GM03348 (cell line): Measurements from ENCODE around the gene PRKCE.

Source experiments
- DNase-seq: peaks from one replicate; pipeline ENCODE4 v3.0.0; 2012; ENCODE audit warnings: low spot score

PRKCE gene

GRCh38 chr2:45755585-45756335 is 104.3 kb downstream of the PRKCE start:
- DNase-seq, result peak; percentile 86

DNA sequence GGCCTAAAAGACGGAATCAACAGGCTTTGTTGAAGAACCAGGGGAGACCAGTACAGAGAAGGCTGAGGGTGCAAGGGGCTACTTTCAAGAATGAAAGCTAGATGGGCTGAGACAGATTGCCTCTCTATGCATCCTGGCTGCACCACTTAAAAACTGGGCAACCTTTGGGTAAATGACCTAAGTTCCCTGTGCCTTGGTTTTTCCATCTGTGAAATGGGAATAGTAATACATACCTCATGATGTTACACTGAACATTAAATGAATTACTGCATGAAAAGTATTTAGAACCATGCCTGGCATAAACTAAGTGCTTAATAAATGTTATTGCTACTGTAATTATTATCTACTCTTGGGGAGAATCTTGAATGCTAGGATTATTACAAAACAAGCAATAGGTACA is 106.5 kb downstream of the PRKCE start:
- DNase-seq, result no peak

DNA sequence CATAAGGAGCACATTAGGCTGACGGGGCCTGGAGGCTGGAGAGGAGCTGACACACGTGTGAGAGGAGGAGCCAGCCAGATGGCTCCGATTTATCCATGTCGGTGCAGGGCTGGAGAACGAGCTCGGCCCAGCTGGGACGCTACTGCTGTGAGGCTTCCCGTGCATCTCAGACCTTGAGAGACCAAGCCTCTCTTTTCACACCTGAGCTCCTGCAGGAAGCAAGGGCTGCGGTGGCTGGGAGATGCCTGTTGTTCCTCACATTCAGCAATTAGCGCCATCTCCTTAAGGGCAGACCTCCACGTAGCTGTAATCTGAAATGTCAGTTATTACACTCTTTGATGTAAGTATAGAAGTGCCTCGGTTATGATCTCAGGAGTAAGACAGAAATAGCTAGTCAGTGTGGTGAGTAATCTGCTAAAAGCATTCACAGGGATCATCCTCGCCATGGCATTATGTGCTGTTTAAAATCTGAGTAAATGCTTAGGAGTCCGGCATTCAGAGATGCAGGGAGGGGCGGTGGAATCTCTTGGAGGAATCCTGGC is 107.9 kb downstream of the PRKCE start:
- DNase-seq, result peak; percentile 57

DNA sequence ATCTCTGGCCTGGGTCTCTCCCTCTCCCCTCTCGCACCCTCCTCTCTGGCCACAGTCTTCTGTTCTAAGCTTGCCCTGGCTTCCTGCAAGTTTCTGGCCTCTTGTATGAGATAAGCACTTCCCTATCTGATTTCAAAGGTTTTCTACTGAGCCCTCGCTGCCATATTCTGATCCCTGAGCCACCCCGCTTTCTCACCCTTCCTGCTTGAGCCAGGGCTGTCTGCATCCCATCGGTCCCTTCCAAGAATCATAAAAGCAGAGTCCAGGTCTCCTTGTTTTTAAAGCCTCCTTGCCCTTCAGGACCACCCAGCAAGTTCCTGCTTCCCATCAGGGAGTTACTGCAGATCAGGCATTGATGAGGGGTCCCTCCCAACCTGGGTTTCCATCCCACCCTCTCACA is 110.2 kb downstream of the PRKCE start:
- DNase-seq, result no peak

DNA sequence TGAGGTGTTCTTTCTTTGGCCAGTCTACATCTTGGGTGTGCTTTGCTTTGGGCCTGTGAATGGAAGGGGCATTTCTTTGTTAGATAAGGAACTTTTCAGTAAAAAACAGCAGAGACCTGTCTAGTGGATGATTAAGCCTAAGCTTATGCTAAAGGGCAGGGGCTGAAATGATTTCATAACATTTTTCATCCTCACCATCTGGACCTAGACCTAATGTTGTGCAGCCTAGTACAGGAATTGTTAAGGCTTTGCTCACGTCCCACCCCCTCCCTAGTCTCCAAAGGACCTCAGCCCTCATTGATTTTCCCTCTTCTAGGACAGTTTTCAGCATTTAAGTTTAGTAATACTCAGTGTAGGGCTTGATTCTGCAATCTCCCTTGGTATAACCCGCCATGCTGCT is 111.8 kb downstream of the PRKCE start:
- no peak for DNase-seq

DNA sequence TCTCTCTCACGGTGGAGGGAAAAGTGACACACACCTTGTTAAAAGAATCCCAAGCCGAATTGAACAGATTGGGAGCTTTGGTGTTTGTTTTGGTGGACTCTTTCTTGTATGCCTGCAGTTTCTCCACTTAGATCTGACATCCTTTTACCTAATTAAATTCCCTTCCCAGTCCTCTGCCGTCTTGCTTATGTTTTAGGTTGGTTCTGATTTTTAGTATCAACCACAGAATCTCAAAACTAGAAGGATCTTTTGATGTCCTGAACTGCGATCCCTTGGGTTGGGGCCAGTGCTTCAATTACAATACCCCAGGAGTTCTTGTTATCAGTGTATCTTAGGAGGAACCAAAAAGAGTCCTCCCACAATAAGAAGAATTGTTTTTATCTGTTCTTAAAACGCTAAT is 112.3 kb downstream of the PRKCE start:
- no peak for DNase-seq

DNA sequence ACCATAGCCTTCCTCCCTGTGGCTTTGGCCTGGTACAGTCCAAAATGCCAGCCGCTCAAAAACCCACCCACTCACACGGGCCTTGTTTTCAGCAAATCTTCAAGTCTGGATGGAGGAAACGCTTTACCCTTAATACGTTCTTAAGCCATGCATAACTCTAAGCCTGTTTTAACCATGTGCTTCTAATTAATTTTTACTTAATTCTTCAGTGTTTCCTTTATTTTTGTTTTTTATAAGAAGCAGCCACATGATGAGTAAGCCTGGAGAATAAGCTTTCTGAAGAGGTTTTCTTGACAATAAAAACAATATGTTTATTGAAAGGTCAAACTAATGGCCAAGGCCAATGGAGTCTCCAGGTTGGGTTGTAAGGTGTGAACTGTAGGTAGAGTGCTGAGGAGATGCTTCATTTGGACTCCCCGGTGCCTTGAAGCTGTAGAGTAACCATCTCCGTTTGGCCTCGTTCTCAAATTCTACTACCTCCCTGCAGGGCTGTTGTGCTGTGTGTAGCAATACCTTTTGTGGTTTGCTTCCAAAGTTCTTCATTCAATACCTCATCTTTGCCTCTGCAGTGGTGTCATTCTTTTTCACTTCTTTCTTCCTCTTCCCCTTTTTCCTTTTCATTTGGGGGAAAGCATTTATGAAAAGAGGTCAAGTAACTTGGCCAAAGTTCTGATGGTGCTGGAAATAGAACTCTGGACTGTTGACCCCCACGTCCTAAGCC is 113.7 kb downstream of the PRKCE start:
- no peak for DNase-seq

DNA sequence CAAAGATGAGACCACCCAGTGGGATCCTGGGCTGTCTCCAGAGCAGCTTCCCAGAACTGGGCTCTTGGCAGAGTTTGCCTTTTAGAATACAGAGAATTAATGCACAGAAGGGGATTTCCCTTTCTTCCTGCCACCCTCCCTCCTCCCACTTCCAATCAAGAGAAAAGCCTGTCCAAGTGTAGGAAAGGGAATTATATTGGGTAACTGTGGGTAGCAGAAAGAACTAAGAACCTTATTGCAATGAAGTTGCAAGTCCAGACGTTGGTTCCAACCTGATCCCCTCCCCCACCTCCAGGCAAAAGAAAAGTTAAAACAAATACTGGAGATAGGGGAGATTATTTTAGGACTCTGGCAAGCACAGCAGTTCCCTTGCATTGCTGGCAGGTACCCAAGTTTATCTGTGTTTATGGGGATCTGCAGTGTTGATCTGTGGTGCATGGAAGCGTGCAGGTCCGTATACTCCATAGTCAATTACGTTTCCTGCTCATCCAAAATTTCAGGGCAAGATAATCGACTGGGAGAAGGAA is 114.3 kb downstream of the PRKCE start:
- DNase-seq, result no peak

GRCh38 chr2:45768208-45768607 is 116.7 kb downstream of the PRKCE start:
- DNase-seq, result no peak

DNA sequence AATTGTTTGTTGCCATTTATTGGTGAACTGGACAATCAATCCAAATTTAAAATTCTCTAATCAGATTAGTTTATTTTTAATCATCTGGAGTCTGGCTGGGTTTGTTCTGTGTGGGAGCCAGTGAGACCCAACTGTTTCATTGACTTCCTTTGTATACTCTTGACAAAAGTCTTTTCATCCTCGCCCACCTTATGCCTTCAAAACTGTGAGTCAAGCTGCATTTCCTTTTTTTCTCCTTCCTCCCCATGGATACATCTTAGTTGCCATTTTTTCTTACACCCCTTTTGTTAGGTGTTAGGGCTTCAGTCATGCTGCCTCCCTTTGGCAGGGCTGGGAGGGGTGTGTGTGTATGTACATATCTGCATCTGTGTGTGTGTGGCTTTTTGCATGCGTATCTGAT is 117.6 kb downstream of the PRKCE start:
- no peak for DNase-seq

DNA sequence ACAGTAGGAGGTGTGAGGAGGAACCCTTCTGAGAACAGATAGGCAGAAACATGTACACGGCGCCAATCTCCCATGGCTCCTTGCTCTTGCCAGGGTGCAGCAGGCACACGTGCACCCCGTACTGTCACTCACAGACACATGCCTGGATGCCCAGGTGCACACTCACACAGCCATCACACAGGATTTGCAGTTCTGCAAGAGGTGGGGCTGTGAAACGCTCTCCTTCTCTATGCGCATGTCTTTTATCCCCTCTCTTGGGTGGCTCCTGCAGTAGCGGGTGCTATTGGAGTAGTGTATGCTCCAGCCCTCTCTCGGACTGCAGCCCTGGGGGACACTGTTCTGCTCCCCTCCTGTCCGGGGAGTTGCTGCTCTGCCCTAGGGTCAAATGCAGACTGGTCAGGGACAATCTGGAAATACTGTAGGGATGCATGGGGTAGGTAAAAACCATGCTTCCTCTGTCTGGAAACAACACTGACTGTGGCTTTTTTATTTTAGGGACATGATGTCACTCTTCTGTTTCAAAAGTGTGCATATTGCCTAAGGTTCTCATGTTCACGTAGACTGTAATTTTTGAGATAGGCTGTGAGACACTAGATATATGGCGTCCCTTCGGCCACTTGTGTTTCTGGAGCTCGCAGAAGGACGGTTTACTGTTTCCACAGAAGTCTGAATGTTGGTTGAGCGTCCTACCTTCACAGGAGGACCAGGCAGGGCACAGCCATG is 118.5 kb downstream of the PRKCE start:
- DNase-seq, result no peak

GRCh38 chr2:45770811-45771210 is 119.3 kb downstream of the PRKCE start:
- no peak for DNase-seq

- peak; percentile 38 for DNase-seq
These were observed 119.8 kb downstream of the PRKCE start for GRCh38 chr2:45771261-45771660.

- DNase-seq, result no peak
These were observed 120.6 kb downstream of the PRKCE start for GRCh38 chr2:45772038-45772437.

DNA sequence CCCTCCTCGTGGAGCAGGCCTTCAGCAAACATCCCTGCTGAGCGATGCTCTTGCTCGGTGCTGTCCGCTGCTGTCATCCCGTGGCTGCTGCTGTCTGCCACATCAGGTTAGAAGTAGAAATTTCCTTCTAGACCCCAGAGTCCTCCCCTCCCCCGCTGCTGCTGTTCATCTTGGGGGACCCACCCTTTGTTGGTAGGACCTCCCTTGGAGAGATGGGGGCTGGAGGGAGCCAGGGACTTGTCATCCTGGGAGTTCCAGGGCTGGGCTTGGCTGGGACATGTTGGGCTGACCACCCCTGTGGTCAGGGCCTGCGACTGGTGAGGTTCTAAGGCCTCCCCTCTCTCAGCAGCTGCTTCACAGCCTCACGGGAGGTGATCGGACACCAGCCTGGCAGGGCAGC is 122.4 kb downstream of the PRKCE start:
- DNase-seq, result no peak

DNA sequence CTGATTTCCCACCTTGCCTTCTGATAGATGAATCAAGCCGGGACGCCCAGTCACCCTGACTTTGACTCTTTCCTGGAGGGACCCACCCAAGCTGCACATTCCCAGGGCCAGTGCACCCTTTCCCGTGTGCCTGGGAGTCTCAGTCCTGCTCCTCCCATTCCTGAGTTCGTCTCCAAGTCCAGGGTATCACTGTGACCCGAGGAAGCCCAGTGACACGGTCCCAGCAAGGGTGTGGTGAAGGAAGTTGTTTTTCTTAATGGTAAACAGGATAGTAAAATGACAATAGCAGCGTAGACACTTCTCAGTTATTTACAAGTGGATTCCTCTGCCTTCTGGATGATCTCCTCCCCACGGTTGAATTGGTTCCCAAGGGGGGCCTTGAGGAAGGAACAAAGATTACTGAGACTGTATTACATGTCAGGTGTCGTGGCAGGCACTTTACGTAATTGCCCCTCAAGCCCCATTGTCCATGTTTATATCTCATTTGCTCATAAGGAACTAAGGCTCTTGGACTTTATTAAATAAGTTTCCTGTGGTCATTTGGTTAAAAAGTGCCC is 123.3 kb downstream of the PRKCE start:
- no peak for DNase-seq

- DNase-seq, result peak; percentile 39
These were observed 124.9 kb downstream of the PRKCE start for GRCh38 chr2:45776160-45776955.

- no peak for DNase-seq
These were observed 126.7 kb downstream of the PRKCE start for GRCh38 chr2:45777996-45778719.

GRCh38 chr2:45778720-45779171 is 127.3 kb downstream of the PRKCE start:
- DNase-seq, result peak; percentile 81
